Fibroblast of lung (primary cell): ENCODE measurements around the gene RBBP8.

ENCODE experiments used
- EZH2 ChIP-seq: IDR thresholded peaks from 2 replicates; pipeline ENCODE4 v1.5.1; 2012; ENCODE audit warnings: low read length, control low read depth, mild to moderate bottlenecking; ENCODE audit errors: missing control alignments
- TF ChIP-seq, protein P1 (sequence below), 2 donors: IDR thresholded peaks in 1 of 2; conservative IDR thresholded peaks in 1 of 2; 1 replicate in 1 of 2; 2 replicates in 1 of 2; pipeline ENCODE4 v1.5.1; 2011 to 2012; ENCODE audit warnings: low read length in 2 of 2, control low read depth in 1 of 2, inconsistent platforms in 1 of 2, low read depth in 1 of 2, mild to moderate bottlenecking in 1 of 2

DNA sequence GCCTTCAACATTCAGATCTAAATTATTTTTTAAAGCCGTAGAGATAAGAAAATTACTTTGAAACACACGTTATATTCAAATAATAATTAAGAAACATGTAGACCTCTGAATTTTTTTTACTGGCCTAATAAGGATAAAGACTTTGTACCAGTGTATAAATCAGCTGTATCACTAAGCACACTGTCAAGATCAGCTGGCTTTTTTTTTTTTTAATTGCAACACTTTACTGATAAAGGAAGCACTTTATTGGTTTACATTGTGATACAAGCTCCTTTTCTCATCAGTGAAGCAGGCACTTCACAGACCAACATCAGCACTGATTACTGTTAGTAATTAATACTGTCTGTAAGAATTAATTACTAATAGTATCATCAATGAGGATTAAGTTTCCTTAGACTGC lies 88.5 kb downstream of the RBBP8 start:
- TF ChIP-seq, protein P1, sequence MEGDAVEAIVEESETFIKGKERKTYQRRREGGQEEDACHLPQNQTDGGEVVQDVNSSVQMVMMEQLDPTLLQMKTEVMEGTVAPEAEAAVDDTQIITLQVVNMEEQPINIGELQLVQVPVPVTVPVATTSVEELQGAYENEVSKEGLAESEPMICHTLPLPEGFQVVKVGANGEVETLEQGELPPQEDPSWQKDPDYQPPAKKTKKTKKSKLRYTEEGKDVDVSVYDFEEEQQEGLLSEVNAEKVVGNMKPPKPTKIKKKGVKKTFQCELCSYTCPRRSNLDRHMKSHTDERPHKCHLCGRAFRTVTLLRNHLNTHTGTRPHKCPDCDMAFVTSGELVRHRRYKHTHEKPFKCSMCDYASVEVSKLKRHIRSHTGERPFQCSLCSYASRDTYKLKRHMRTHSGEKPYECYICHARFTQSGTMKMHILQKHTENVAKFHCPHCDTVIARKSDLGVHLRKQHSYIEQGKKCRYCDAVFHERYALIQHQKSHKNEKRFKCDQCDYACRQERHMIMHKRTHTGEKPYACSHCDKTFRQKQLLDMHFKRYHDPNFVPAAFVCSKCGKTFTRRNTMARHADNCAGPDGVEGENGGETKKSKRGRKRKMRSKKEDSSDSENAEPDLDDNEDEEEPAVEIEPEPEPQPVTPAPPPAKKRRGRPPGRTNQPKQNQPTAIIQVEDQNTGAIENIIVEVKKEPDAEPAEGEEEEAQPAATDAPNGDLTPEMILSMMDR (conservative IDR thresholded peaks at IDR 0.05 in 1 of 2, IDR thresholded peaks at IDR 0.05 in 1 of 2; ENCODE audit: low read depth in 1 of 2, low read length in 2 of 2) = no peak
- TF ChIP-seq EZH2 = no peak
